HuH-7 (cell line): ENCODE measurements around the gene ARHGAP18.

ENCODE experiments used
- DNase-seq: peaks from one replicate; pipeline ENCODE4 v3.0.0; 2011; ENCODE audit warnings: low spot score

The ARHGAP18 gene

GRCh38 chr6:129719692-129720091, 9.7 kb upstream of the ARHGAP18 start:
- DNase-seq: no peak

DNA sequence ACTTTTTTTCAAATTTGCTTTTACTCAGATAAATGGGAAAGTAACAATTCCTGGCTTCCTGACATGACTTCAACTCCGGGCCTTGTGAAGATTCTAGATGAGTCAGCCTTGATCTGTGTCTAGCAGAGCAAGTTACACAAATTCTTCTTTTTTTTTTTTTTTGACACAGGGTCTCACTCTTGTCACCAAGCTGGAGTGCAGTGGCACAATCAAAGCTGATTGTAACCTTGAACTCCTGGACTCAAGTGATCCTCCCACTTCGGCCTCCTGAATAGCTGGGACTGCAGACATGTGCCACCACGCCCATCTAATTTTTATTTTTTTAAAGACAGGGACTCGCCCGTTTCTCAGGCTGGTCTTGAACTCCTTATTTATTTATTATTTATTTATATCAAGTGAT, 7.3 kb upstream of the ARHGAP18 start:
- no peak for DNase-seq

DNA sequence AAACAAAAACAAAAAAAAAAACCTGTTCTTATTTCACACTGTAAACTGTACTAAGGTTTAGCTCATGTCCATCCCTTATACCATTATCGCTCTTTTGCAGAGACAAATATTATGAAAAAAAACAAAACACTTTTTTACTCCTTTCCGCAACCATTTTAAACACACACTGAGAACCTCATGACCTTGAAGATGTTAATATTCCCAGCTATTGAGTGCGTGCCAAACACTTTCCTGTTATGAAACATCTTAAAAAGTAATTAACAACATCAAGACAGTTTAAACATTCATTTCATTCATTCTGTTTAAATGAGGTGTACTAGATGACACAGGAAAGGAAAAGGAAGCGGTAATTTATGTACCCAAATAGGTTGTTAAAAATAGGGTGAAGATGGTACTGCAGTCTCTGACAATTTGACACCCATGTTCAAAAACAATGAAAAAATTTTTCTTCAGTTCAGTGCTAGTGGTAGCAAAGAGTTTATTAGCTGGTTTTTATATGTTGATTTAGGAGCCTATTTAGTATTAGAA, 3.9 kb upstream of the ARHGAP18 start:
- no peak for DNase-seq

DNA sequence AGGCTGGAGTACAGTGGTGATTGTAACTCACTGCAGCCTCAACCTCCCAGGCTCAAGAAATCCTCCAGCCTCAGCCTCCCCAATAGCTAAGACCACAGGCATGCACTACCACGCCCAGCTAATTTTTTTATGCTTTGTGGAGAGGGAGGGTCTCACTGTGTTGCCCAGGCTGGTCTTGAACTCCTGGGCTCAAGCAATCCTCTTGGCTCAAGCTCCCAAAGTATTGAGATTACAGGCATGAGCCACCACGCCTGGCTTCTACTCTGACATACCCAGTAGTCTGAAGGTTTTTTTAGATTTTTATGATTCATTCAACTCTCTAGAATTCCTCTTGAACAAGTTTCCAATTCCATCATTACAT, 1.3 kb upstream of the ARHGAP18 start:
- no peak for DNase-seq

DNA sequence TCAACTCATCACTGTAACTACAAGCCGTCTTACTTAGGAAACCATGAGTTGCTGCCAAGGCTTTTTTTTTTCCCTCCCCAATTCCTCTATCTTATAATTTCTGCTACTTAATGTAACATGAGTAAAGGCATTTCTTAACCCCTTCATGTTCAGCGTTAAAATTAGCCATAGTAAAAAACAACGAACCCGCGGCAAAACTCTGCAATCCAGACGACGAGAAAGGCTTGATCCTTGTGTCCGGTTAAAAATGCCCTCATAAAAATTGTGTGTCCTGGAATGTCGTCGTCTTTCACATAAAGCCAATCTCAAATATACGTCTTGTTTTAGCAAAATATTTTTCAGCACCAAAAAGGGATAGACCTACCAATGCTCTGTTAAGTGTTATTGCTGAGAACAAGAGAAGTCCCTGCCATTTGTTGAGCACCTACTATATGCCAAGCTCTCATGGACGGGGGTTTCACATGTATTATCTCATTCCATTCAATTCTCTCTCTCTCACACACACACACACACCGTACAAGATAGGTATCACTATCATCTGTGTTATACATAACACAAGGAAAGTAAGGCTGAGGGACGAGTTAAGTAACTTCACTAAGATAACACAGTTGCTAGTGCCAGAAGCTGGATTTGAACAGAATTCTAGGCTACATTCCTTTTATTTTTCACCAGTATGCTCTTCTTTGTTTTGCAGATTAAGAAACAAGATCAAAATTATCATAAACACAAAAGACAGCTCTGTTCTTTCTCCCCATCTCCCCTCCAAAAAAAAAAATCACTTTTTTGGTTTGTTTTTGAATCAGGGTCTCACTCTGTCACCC, 683 bp upstream of the ARHGAP18 start:
- DNase-seq: no peak

GRCh38 chr6:129709196-129709768, 695 bp downstream of the ARHGAP18 start:
- DNase-seq: no peak

GRCh38 chr6:129708496-129709195, 1.3 kb downstream of the ARHGAP18 start:
- no peak for DNase-seq

DNA sequence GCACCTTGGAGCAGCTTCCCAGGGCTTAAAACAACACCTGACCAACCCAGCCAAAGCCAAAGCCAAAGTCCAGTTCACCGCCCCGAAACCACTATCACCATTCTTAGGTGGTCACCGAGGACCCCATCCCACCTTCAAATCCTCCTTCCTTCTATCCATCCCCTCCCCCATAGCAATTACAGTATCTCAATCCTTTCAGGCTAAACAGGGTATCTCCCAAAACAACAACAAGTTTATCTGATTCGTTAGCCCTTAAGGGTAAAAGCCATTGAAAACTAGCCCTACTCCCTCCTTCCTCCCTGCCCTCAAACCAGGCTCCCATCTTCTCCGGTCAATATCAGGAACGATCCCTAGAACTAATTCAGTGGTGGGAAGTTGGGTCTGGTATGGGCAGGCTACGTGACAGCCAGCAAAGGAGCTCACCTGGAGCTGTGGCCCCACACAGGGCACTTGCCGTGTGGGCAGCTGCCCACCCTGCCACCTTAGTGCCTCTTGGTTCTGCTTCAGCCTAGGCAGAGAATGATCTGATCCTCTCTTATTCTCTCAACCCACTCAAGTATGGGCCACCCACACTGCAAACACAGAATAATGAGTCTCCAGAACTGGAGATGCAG, 2.0 kb downstream of the ARHGAP18 start:
- no peak for DNase-seq

DNA sequence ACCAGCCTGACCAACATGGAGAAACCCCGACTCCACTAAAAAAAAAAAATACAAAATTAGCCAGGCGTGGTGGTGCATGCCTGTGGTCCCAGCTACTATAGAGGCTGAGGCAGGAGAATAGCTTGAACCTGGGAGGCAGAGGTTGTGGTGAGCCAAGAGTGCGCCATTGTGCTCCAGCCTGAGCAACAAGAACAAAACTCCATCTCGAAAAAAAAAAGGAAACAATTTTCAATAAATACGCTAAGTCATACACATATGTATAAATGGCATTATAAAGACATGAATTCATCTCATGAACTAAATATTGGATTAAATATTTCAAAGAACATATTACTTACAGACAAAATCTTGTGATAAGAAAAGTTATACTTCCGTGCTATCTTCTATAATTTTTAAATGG, 2.9 kb downstream of the ARHGAP18 start:
- DNase-seq: no peak

DNA sequence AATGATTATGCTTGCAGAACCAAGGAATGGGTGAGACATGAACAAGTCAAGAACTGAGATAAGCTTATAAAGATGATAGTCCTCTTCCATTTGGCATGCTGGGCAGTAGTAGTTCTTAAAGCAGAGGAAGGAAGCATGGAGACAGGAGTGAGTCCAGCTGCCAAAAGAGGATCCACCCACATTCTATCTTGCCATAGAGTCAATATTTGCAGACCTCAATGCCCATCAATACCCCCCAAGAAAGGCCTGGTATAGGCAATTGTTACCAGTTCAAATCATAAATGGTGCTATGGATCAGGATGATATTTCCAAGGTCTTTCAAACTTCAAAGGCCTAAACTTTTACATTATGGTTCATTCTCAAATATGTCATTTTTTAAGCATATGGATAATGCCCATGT, 4.8 kb downstream of the ARHGAP18 start:
- DNase-seq: no peak

GRCh38 chr6:129704708-129705107, 5.3 kb downstream of the ARHGAP18 start:
- no peak for DNase-seq

GRCh38 chr6:129701721-129702455, 8.1 kb downstream of the ARHGAP18 start:
- no peak for DNase-seq

DNA sequence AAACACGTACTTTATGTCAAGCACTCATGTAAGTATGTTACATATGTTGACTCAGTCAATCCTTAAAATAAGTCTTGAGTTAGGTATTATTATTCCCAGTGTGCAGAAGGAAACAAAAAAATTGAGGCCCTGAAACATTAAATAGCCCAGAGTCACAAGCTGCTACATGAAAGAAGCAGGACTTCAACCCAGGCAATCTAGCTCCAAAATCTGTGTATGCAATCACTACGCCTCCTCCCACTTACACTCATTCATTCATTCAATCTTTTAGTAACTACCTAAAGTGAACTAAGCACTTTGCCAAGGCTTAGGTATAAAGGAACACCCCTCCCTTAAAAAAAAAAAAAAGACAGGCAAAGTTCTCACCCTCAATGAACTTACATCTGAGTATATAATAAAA, 9.3 kb downstream of the ARHGAP18 start:
- DNase-seq: no peak

DNA sequence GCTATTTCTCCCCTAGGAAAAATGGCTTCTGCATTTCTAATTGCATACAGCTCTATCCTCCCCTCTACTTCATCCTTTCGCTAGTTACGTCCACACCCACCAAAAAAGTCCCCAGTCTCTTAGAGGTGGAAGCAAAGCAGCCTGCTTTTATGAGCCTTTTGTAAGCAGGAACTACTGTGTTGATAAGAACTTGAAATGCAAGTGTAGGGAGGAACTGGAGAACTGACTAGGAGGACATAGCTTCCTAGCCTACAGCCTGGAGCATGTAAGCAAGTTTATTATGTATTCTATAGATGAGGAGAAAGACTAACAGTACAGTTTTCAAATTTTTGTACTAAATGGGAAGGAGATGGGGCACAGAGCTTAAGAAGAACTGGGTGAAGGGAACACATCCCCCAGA, 10.3 kb downstream of the ARHGAP18 start:
- DNase-seq: no peak

- no peak for DNase-seq
Measured at GRCh38 chr6:129698430-129698829, 11.5 kb downstream of the ARHGAP18 start.

DNA sequence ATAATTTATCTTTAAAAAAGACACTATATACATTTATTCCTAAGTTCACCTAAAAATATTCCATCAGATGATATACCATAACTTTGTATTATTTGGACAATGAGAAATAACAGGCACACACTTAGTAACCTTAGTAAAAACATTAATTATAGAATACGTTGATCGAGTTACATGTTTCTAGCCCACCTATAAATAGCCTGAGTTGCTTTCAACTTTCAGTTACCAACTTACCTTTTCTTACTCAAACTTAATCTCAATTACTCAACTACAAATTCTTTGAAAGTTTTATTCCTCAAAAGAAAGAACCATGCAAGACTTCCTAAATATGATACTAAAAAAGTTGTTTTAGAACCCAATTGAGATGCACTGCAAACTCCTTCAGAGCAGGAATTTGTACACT, 12.2 kb downstream of the ARHGAP18 start:
- no peak for DNase-seq

DNA sequence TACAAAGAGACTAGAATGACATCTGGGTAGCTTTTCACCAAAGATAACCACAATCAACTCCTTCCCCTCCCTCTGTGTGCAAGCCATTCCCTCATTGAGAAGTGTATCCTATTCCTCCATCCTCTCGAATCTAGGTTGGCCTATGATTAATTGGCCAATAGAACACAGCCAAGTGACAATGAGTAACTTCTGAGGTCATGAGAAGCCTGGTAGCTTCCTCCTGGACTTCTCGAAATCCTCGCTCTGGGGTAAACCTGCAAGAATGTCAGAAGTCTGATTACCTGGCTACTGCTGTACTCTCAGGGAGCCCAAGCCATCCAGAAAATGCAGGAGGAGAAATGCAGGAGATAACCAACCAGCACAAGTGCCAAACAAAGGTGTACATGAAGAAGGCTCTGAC, 13.1 kb downstream of the ARHGAP18 start:
- no peak for DNase-seq

GRCh38 chr6:129696028-129696418, 14.0 kb downstream of the ARHGAP18 start:
- no peak for DNase-seq

GRCh38 chr6:129695373-129696027, 14.5 kb downstream of the ARHGAP18 start:
- no peak for DNase-seq

GRCh38 chr6:129694036-129694435, 15.9 kb downstream of the ARHGAP18 start:
- DNase-seq: no peak

- DNase-seq: no peak
Measured at GRCh38 chr6:129692467-129692866, 17.5 kb downstream of the ARHGAP18 start.
